GM12891 (cell line): ENCODE data around the gene ATP1B2.

Experiments
- PAX5 ChIP-seq: IDR thresholded peaks from 2 replicates; pipeline ENCODE4 v1.6.1; 2011; ENCODE audit warnings: low read length, moderate library complexity, mild to moderate bottlenecking; ENCODE audit not compliant: insufficient read depth, severe bottlenecking
- POLR2A ChIP-seq: IDR thresholded peaks from 2 replicates; pipeline ENCODE4 v1.6.1; 2011; ENCODE audit warnings: low read depth, low read length, control low read depth
- POLR2AphosphoS5 ChIP-seq: IDR thresholded peaks from 2 replicates; pipeline ENCODE4 v1.6.1; 2011; ENCODE audit warnings: low read depth, low read length, control low read depth
- TAF1 ChIP-seq: IDR thresholded peaks from 2 replicates; pipeline ENCODE4 v1.6.1; 2011; ENCODE audit warnings: low read depth, low read length, control low read depth

- TF ChIP-seq POLR2AphosphoS5: no peak
- TF ChIP-seq POLR2A: no peak
- TF ChIP-seq TAF1: no peak
- no peak for TF ChIP-seq PAX5
Measured at GRCh38 chr17:7634384-7634783, 16.3 kb upstream of the ATP1B2 start.
